Keratinocyte (primary cell): Measurements from ENCODE around the gene NCKAP5. TPM values are rescaled to one million over a fixed set of nuclear protein-coding genes. Genes with fewer than 3 reads are reported as not detected.

Source experiments
- DNase-seq: peaks from one replicate; pipeline ENCODE4 v3.0.0-alpha.2; 2011; ENCODE audit warnings: low read depth, missing footprints, low spot score
- FAIRE-seq: peaks from 2 replicates; lab custom pipeline; 2011; peaks lifted over from hg19 to GRCh38; lab: Jason Lieb, UNC
- H2AFZ ChIP-seq: 2 replicates; pipeline ENCODE4 v1.6.0; 2012; ENCODE audit warnings: low read length, control low read depth, inconsistent platforms; ENCODE audit not compliant: control insufficient read depth
- H3K27ac ChIP-seq: 2 replicates; pipeline ENCODE4 v1.5.1; 2011; ENCODE audit warnings: low read length; ENCODE audit not compliant: control insufficient read depth, insufficient read depth
- H3K27me3 ChIP-seq: 3 replicates; pipeline ENCODE4 v1.6.0; 2011; ENCODE audit warnings: low read length; ENCODE audit not compliant: control insufficient read depth, insufficient read depth; ENCODE audit errors: extremely low read depth
- H3K36me3 ChIP-seq, 2 experiments: 2 replicates in 1 of 2; 3 replicates in 1 of 2; pipeline ENCODE4 v1.5.1; 2011; ENCODE audit warnings: low read length in 2 of 2, mild to moderate bottlenecking in 1 of 2; ENCODE audit not compliant: control insufficient read depth in 2 of 2, insufficient read depth in 2 of 2; ENCODE audit errors: extremely low read depth in 1 of 2
- H3K4me1 ChIP-seq: 3 replicates; pipeline ENCODE4 v1.5.1; 2011; ENCODE audit warnings: low read length; ENCODE audit not compliant: control insufficient read depth, insufficient read depth; ENCODE audit errors: extremely low read depth
- H3K4me2 ChIP-seq: 3 replicates; pipeline ENCODE4 v1.6.0; 2011; ENCODE audit warnings: low read depth, low read length; ENCODE audit not compliant: control insufficient read depth, insufficient read depth; ENCODE audit errors: extremely low read depth
- H3K4me3 ChIP-seq, 3 experiments: fragments of 200-600 bp in 1 of 3; sonication (generic) in 1 of 3; 2 replicates in 2 of 3; 3 replicates in 1 of 3; pipeline ENCODE4 v1.5.1; 2011 to 2016; ENCODE audit warnings: low read length in 3 of 3, mild to moderate bottlenecking in 3 of 3, control low read depth in 2 of 3, inconsistent platforms in 1 of 3, low read depth in 1 of 3, mixed read lengths in 1 of 3, mixed run types in 1 of 3, moderate library complexity in 1 of 3; ENCODE audit not compliant: control insufficient read depth in 2 of 3, insufficient read depth in 2 of 3; ENCODE audit errors: extremely low read depth in 1 of 3
- H3K79me2 ChIP-seq: 2 replicates; pipeline ENCODE4 v1.6.0; 2012; ENCODE audit warnings: low read length; ENCODE audit not compliant: control insufficient read depth, insufficient read depth
- H3K9ac ChIP-seq: 3 replicates; pipeline ENCODE4 v1.6.0; 2011; ENCODE audit warnings: low read length; ENCODE audit not compliant: control insufficient read depth, insufficient read depth; ENCODE audit errors: extremely low read depth
- H3K9me1 ChIP-seq: 3 replicates; pipeline ENCODE4 v1.6.0; 2011; ENCODE audit warnings: low read length; ENCODE audit not compliant: control insufficient read depth, insufficient read depth; ENCODE audit errors: extremely low read depth
- H3K9me3 ChIP-seq: 2 replicates; pipeline ENCODE4 v1.5.1; 2012; ENCODE audit warnings: low read depth, low read length; ENCODE audit not compliant: control insufficient read depth
- H4K20me1 ChIP-seq: 3 replicates; pipeline ENCODE4 v1.6.0; 2011; ENCODE audit warnings: low read length; ENCODE audit not compliant: control insufficient read depth, insufficient read depth; ENCODE audit errors: extremely low read depth
- CTCF ChIP-seq, 3 experiments: IDR thresholded peaks in 1 of 3; conservative IDR thresholded peaks in 1 of 3; optimal IDR thresholded peaks in 1 of 3; 2 replicates in 2 of 3; 3 replicates in 1 of 3; pipeline versions ENCODE3 to v1.5.1; 2011; ENCODE audit warnings: low read length in 3 of 3, mild to moderate bottlenecking in 3 of 3, moderate library complexity in 2 of 3, control low read depth in 1 of 3, inconsistent platforms in 1 of 3; ENCODE audit not compliant: insufficient read depth in 2 of 3; ENCODE audit errors: extremely low read depth in 1 of 3
- EZH2 ChIP-seq: IDR thresholded peaks from one replicate; pipeline ENCODE4 v1.6.1; 2012; ENCODE audit warnings: inconsistent platforms, mild to moderate bottlenecking, low read length, moderate library complexity
- dilution Hi-C: fragments of 300-500 bp; cut with MboI; formaldehyde crosslinking; loops from one replicate; pipeline ENCODE4 v1.7.0; 2020; ENCODE audit warnings: low sequenced_read_pairs; ENCODE audit not compliant: extremely low pct_ligation_motif_present
- polyA plus RNA-seq, 5 experiments: library from polyadenylated mRNA; depleted of rRNA in 3 of 5; stranded (reverse) in 3 of 5; stranded (forward) in 1 of 5; unstranded in 1 of 5; fragments of >200 nt; gene quantifications; 1 replicate in 1 of 5; 2 replicates in 3 of 5; 3 replicates in 1 of 5; pipeline versions ENCODE4 v1.2.1 to v1.2.3, GENCODE V29; 2011 to 2012; ENCODE audit warnings: missing spikeins in 2 of 5, low read depth in 1 of 5, low replicate concordance in 1 of 5

The NCKAP5 gene
- polyA plus RNA-seq, 1 donor (not counting 4 experiments of a cell fraction or from before 2014, with no cell fraction given): 3.6 TPM

- FAIRE-seq: no peak
- Histone ChIP-seq H3K9ac (no peak overlapping the region), H3K36me3 (no peaks in the 10 kb centered on the region), H3K9me3 (no peaks in the 10 kb centered on the region), H4K20me1 (no peaks in the 10 kb centered on the region), H3K27ac (no peak overlapping the region), H3K79me2 (no peaks in the 10 kb centered on the region), H3K9me1 (no peaks in the 10 kb centered on the region), H3K4me2 (no peak overlapping the region), H3K27me3 (no peaks in the 10 kb centered on the region), H3K4me3 (no peak overlapping the region), H2AFZ (no peak overlapping the region), H3K4me1 (no peaks in the 10 kb centered on the region)
- dilution Hi-C loops: no loop called here
- DNase-seq: no peak
- no peak for TF ChIP-seq CTCF (optimal IDR thresholded peaks at IDR 0.05 in 1 of 3, IDR thresholded peaks at IDR 0.05 in 1 of 3, conservative IDR thresholded peaks at IDR 0.05 in 1 of 3; ENCODE audit: extremely low read depth in 1 of 3, insufficient read depth in 2 of 3, low read length in 3 of 3)
- TF ChIP-seq EZH2: no peak
Measured at GRCh38 chr2:132750606-132751005, 817.7 kb downstream of the NCKAP5 start.

DNA sequence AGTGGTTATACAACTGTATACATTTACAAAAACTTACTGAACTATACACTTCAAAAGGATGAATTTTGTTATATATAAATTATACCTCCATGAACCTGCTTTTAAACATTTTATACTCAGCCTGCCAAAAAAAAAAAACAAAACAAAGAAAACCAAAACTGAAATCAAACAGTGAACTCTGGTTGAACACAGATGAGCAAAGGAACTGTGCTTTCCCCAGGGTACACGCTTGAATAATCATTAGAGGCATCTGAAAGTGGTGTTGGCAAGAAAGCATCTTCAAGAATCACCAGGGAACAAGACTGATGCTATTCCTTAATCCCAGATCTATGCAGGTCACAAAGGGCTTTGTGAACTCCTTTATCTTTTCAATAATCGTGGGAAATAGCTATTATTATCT, 821.2 kb downstream of the NCKAP5 start:
- no peak overlapping the region for H3K4me3 ChIP-seq
- no peak for TF ChIP-seq EZH2
- TF ChIP-seq CTCF (optimal IDR thresholded peaks at IDR 0.05 in 1 of 3, IDR thresholded peaks at IDR 0.05 in 1 of 3, conservative IDR thresholded peaks at IDR 0.05 in 1 of 3; ENCODE audit: extremely low read depth in 1 of 3, insufficient read depth in 2 of 3, low read length in 3 of 3): no peak
- H3K27me3 ChIP-seq: no peaks in the 10 kb centered on the region
- dilution Hi-C loops: no loop called here
- no peaks in the 10 kb centered on the region for H3K4me1 ChIP-seq
- no peaks in the 10 kb centered on the region for H4K20me1 ChIP-seq
- no peak for DNase-seq
- H3K4me2 ChIP-seq: no peak overlapping the region
- no peak overlapping the region for H3K27ac ChIP-seq
- no peaks in the 10 kb centered on the region for H3K36me3 ChIP-seq
- no peaks in the 10 kb centered on the region for H3K9me1 ChIP-seq
- FAIRE-seq: no peak
- no peaks in the 10 kb centered on the region for H3K79me2 ChIP-seq
- no peak overlapping the region for H2AFZ ChIP-seq
- H3K9ac ChIP-seq: no peak overlapping the region
- H3K9me3 ChIP-seq: no peaks in the 10 kb centered on the region
